ENCODE results near the gene SLF2. TPM values are rescaled to one million over a fixed set of nuclear protein-coding genes. Genes with fewer than 3 reads are reported as not detected.
A peak's percentile ranks its signal among the peaks of the same experiment; 100 is the strongest.

The SLF2 gene
- total and polyA plus RNA-seq, 2 of the 13 experiments (the other 11 are each of a cell fraction or from before 2014, with no cell fraction given), result 12.2 to 48.1 TPM

DNA sequence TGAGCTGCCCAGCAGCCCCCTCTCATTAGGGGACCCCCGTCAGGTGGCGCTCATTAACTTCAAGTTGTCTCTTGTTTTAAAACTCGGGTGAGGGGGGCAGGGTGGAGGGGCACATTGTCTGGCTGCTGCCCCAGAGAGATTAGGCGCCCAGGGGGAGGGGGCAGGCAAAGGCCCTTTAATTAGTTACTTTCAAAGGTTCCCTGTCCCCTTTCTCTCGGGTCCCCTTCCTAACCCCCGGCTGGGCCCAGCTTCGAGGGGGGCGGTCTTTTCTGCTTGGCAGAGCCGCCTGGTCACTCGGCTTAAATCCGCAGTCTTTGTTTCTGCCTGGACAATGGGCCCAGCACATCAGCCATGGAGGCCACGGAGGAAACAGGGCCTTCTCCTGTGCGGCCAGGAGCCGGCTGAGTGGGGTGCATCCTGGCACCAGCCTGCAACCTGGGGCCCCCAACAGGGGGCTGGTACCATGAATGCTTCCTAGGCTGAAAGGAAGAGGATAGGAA lies 38.9 kb upstream of the SLF2 start:
- no peak overlapping the region for H2AFZ ChIP-seq (ENCODE audit: low read length)
- no peak overlapping the region for H3K9ac ChIP-seq (ENCODE audit: insufficient read depth, low read depth, low read length)
- DNase-seq (ENCODE audit: low spot score), result no peak
- H3K4me3 ChIP-seq (replicated peaks in 1 of 3; ENCODE audit: insufficient read depth in 1 of 3, low read depth in 2 of 3, low read length in 3 of 3), result no peak overlapping the region
- ATAC-seq, result no peak
- no peaks in the 10 kb centered on the region for H3K9me3 ChIP-seq (ENCODE audit: low read length)
- ChIA-PET CTCF (ENCODE audit: low intra/inter-chr PET ratio, low total read pairs) (no interaction called here), POLR2A (no interaction called here)
- no peaks in the 10 kb centered on the region for H3K36me3 ChIP-seq (replicated peaks in 1 of 2; ENCODE audit: control insufficient read depth in 1 of 2, insufficient read depth in 2 of 2, low read length in 2 of 2)
- no peak overlapping the region for H3K27ac ChIP-seq (ENCODE audit: extremely low read length, insufficient read depth, low read length)
- in situ Hi-C loops (cut with HindIII; ENCODE audit: extremely low pct_ligation_motif_present, low pct_unique_long_range_greater_than_20kb), result no loop called here
- no TSS peak for BruUV-seq (replicated peaks)
- H3K4me1 ChIP-seq (ENCODE audit: insufficient read depth, low read length), result peaks cover 66% of the 10 kb centered on the region
- H4K20me1 ChIP-seq (ENCODE audit: insufficient read depth, low read length), result no peaks in the 10 kb centered on the region
- WGBS (ENCODE audit: low lambda C conversion rate), result 63% methylated on average over 8 of the region's 14 CpGs
- H3K79me2 ChIP-seq (ENCODE audit: insufficient read depth, low read length), result no peaks in the 10 kb centered on the region
- no peak overlapping the region for H3K4me2 ChIP-seq (ENCODE audit: low read depth, low read length)
- H3K27me3 ChIP-seq (ENCODE audit: control insufficient read depth in 1 of 2, insufficient read depth in 2 of 2, low read length in 2 of 2), result peaks cover 2 to 6% of the 10 kb centered on the region in 2 experiments; a peak in 2 of 5 replicates
- intact Hi-C loops (cut with micrococcal nuclease; ENCODE audit: unreplicated experiment), result no loop called here
- no peak for FAIRE-seq
- TF ChIP-seq NPAS2 (CRISPR knock-in tag; IDR thresholded peaks at IDR 0.05; ENCODE audit: borderline replicate concordance) (no peak), ZNF329 (CRISPR knock-in tag; IDR thresholded peaks at IDR 0.05; ENCODE audit: low read depth) (no peak), ZNF788 (CRISPR knock-in tag; IDR thresholded peaks at IDR 0.05; ENCODE audit: borderline replicate concordance) (no peak), NFE2L1 (CRISPR knock-in tag; IDR thresholded peaks at IDR 0.05; ENCODE audit: borderline replicate concordance) (no peak), ZNF629 (CRISPR knock-in tag; conservative IDR thresholded peaks at IDR 0.05) (0 out of 2 replicates have a peak, but pooled peaks have one; percentile 10), SETDB1 (CRISPR knock-in tag; IDR thresholded peaks at IDR 0.05; ENCODE audit: borderline replicate concordance) (no peak), ZNF607 (CRISPR knock-in tag; IDR thresholded peaks at IDR 0.05; ENCODE audit: borderline replicate concordance) (no peak), NR3C1 (CRISPR knock-in tag; IDR thresholded peaks at IDR 0.05) (no peak), SRY (CRISPR knock-in tag; IDR thresholded peaks at IDR 0.05) (no peak), ARID2 (CRISPR knock-in tag; IDR thresholded peaks at IDR 0.05; ENCODE audit: borderline replicate concordance) (no peak)
- TF ChIP-seq, protein P1, sequence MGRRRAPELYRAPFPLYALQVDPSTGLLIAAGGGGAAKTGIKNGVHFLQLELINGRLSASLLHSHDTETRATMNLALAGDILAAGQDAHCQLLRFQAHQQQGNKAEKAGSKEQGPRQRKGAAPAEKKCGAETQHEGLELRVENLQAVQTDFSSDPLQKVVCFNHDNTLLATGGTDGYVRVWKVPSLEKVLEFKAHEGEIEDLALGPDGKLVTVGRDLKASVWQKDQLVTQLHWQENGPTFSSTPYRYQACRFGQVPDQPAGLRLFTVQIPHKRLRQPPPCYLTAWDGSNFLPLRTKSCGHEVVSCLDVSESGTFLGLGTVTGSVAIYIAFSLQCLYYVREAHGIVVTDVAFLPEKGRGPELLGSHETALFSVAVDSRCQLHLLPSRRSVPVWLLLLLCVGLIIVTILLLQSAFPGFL (CRISPR knock-in tag; IDR thresholded peaks at IDR 0.05), result no peak
- TF ChIP-seq, protein P2, sequence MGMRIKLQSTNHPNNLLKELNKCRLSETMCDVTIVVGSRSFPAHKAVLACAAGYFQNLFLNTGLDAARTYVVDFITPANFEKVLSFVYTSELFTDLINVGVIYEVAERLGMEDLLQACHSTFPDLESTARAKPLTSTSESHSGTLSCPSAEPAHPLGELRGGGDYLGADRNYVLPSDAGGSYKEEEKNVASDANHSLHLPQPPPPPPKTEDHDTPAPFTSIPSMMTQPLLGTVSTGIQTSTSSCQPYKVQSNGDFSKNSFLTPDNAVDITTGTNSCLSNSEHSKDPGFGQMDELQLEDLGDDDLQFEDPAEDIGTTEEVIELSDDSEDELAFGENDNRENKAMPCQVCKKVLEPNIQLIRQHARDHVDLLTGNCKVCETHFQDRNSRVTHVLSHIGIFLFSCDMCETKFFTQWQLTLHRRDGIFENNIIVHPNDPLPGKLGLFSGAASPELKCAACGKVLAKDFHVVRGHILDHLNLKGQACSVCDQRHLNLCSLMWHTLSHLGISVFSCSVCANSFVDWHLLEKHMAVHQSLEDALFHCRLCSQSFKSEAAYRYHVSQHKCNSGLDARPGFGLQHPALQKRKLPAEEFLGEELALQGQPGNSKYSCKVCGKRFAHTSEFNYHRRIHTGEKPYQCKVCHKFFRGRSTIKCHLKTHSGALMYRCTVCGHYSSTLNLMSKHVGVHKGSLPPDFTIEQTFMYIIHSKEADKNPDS (CRISPR knock-in tag; IDR thresholded peaks at IDR 0.05), result no peak
- TF ChIP-seq, protein P3, sequence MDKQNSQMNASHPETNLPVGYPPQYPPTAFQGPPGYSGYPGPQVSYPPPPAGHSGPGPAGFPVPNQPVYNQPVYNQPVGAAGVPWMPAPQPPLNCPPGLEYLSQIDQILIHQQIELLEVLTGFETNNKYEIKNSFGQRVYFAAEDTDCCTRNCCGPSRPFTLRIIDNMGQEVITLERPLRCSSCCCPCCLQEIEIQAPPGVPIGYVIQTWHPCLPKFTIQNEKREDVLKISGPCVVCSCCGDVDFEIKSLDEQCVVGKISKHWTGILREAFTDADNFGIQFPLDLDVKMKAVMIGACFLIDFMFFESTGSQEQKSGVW (CRISPR knock-in tag; IDR thresholded peaks at IDR 0.05; ENCODE audit: borderline replicate concordance), result no peak
- TF ChIP-seq, protein P4, sequence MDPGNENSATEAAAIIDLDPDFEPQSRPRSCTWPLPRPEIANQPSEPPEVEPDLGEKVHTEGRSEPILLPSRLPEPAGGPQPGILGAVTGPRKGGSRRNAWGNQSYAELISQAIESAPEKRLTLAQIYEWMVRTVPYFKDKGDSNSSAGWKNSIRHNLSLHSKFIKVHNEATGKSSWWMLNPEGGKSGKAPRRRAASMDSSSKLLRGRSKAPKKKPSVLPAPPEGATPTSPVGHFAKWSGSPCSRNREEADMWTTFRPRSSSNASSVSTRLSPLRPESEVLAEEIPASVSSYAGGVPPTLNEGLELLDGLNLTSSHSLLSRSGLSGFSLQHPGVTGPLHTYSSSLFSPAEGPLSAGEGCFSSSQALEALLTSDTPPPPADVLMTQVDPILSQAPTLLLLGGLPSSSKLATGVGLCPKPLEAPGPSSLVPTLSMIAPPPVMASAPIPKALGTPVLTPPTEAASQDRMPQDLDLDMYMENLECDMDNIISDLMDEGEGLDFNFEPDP (CRISPR knock-in tag; conservative IDR thresholded peaks at IDR 0.05), result 0 out of 2 replicates have a peak, but pooled peaks have one; percentile 14
- TF ChIP-seq, protein P5, sequence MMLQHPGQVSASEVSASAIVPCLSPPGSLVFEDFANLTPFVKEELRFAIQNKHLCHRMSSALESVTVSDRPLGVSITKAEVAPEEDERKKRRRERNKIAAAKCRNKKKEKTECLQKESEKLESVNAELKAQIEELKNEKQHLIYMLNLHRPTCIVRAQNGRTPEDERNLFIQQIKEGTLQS (CRISPR knock-in tag; IDR thresholded peaks at IDR 0.05), result no peak

Data from HepG2 (cell line).